CD4-positive, alpha-beta memory T cell (primary cell): ENCODE measurements around the gene SLC26A5. TPM values are rescaled to one million over a fixed set of nuclear protein-coding genes. Genes with fewer than 3 reads are reported as not detected.

Experiments
- CTCF ChIA-PET: fragments of 350-600 bp; sonication (Branson Sonifier 250); formaldehyde crosslinking; loops from one replicate; lab custom pipeline; 2021; ENCODE audit warnings: inconsistent platforms; ENCODE audit not compliant: partially characterized antibody; lab: Charles Lee
- POLR2A ChIA-PET: fragments of 350-600 bp; sonication (Branson Sonifier 250); formaldehyde crosslinking; loops from one replicate; lab custom pipeline; 2021; ENCODE audit not compliant: partially characterized antibody; lab: Charles Lee
- DNase-seq, 5 donors: peaks; one replicate each; pipeline versions ENCODE4 v3.0.0 to v3.0.0-alpha.2; 2020 to 2022; ENCODE audit warnings: mixed read lengths in 1 of 5
- H3K27ac ChIP-seq: one replicate; pipeline ENCODE4 v1.7.0; 2013; ENCODE audit warnings: low read depth, low read length
- H3K27me3 ChIP-seq: 2 replicates; pipeline ENCODE4 v1.7.0; 2013; ENCODE audit warnings: mild to moderate bottlenecking, low read length, moderate library complexity; ENCODE audit not compliant: insufficient read depth
- H3K36me3 ChIP-seq: 2 replicates; pipeline ENCODE4 v1.7.0; 2013; ENCODE audit warnings: mild to moderate bottlenecking, low read length, moderate library complexity; ENCODE audit not compliant: insufficient read depth
- H3K4me1 ChIP-seq: 2 replicates; pipeline ENCODE4 v1.7.0; 2013; ENCODE audit warnings: mild to moderate bottlenecking, low read length, moderate library complexity; ENCODE audit not compliant: insufficient read depth
- H3K4me3 ChIP-seq, 2 donors: one replicate each; pipeline ENCODE4 v1.7.0; 2013; ENCODE audit warnings: low read length in 2 of 2, mild to moderate bottlenecking in 1 of 2
- H3K9me3 ChIP-seq, 2 donors: one replicate each; pipeline ENCODE4 v1.7.0; 2013; ENCODE audit warnings: low read length in 2 of 2, control low read depth in 1 of 2; ENCODE audit not compliant: control insufficient read depth in 1 of 2
- H3K27ac Mint-ChIP-seq, 7 donors: one replicate each; pipeline ENCODE4 v1.8.0; 2020 to 2021; ENCODE audit warnings: mixed read lengths in 7 of 7, mild to moderate bottlenecking in 6 of 7, inconsistent platforms in 3 of 7, moderate library complexity in 3 of 7
- H3K27me3 Mint-ChIP-seq, 2 donors: one replicate each; pipeline ENCODE4 v1.8.0; 2020 to 2021; ENCODE audit warnings: mixed read lengths in 2 of 2
- H3K36me3 Mint-ChIP-seq, 2 donors: one replicate each; pipeline ENCODE4 v1.8.0; 2020 to 2021; ENCODE audit warnings: mixed read lengths in 2 of 2, inconsistent platforms in 1 of 2, mild to moderate bottlenecking in 1 of 2
- H3K4me1 Mint-ChIP-seq, 4 donors: one replicate each; pipeline ENCODE4 v1.8.0; 2020 to 2021; ENCODE audit warnings: mixed read lengths in 4 of 4, mild to moderate bottlenecking in 1 of 4
- H3K4me3 Mint-ChIP-seq, 8 donors: one replicate each; pipeline ENCODE4 v1.8.0; 2020 to 2021; ENCODE audit warnings: mixed read lengths in 8 of 8, mild to moderate bottlenecking in 7 of 8, moderate library complexity in 6 of 8, inconsistent platforms in 3 of 8
- H3K9me3 Mint-ChIP-seq, 8 donors: one replicate each; pipeline ENCODE4 v1.8.0; 2020 to 2021; ENCODE audit warnings: mixed read lengths in 8 of 8, mild to moderate bottlenecking in 5 of 8, inconsistent platforms in 3 of 8, moderate library complexity in 1 of 8
- intact Hi-C: fragments of 100-400 bp; cut with micrococcal nuclease; formaldehyde crosslinking; loops from one replicate; pipeline ENCODE4 v1.15.1; 2023
- polyA plus RNA-seq, 2 donors: library from polyadenylated mRNA; unstranded; fragments of 300-500 nt; fragmentation: Illumina TruSeq; gene quantifications; one replicate each; pipeline ENCODE4 v1.2.3, GENCODE V29; 2021
- total RNA-seq, 2 experiments: library from RNA; stranded (reverse); gene quantifications; one replicate each; pipeline ENCODE4 v1.2.3, GENCODE V29; 2021

The SLC26A5 gene
- total and polyA plus RNA-seq, 4 experiments from 2014 or later, result not detected

DNA sequence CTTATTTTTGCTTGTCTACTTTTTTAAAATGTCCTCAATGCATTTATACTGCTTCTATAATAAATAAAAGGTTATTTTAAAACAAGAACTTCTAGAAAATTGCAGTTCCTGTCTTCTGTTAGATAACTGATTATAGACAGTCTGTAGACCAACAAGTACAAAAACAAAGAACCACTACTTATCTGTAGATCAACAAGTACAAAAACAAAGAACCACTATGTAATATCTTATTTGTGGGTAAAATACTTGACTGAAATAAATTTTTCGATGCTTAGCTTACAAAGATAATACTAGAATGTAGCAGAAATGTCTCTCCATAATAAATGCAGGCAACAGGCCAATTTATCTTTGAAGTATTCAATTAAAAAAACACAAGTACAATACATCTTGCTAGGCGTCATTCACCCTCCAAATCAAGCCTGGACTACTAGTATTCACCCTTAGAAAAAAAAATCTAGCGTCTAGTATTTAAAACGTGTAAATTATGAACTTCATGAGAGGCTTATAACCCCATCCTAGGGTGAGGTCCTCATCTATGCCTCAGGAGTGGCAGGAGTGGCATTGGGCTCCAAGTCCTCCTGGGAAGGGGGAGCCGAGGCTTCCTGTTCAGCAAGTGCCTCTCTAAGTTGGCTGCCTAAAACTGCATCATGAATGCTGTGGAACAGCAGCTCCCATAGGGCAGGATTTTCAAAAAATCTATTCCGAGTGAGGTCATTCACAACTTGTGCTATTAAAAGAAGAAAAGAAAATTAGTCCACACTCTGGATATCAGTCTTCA lies 72.0 kb downstream of the SLC26A5 start:
- peak in 1 of 5 donors; percentile 3 for DNase-seq
- Histone ChIP-seq H3K27me3 (no peaks in the 10 kb centered on the region), H3K9me3 (no peaks in the 10 kb centered on the region), H3K27ac (no peak overlapping the region), H3K4me1 (peaks cover 6% of the 10 kb centered on the region), H3K36me3 (peaks cover 8% of the 10 kb centered on the region), H3K4me3 (no peak overlapping the region)
- peak overlapping the region in 6 of 7 donors; percentile 7 to 76 (median 58) for H3K27ac Mint-ChIP-seq
- intact Hi-C loops, result no loop called here
- ChIA-PET POLR2A (no interaction called here), CTCF (no interaction called here)
- peaks cover 10 to 17% (median 13%) of the 10 kb centered on the region in 4 donors for H3K4me1 Mint-ChIP-seq
- H3K4me3 Mint-ChIP-seq, result peak overlapping the region in 2 of 8 donors; percentile 26 to 33
- peaks cover 6 to 10% of the 10 kb centered on the region in 2 donors for H3K36me3 Mint-ChIP-seq
- peaks cover 0 to 4% of the 10 kb centered on the region in 2 donors for H3K27me3 Mint-ChIP-seq
- no peaks in the 10 kb centered on the region for H3K9me3 Mint-ChIP-seq

DNA sequence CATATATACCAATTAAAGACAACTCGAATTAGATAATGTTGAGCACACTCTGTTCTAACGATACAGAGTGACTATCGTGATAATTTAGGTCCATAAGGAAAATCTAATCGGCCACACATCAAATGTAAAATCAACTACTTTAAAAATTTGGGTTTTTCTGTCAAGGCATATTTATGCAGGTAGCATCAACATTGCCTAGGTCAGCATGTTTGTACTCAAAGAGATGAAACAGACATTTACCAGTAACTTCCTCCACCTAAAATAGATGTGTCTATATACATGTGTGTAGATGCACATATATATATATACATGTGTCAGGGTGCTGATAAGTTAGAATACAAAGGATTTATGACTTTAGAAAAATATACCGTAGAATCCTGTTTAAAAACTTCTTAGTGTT lies 76.6 kb downstream of the SLC26A5 start:
- no peak overlapping the region for H3K4me3 Mint-ChIP-seq
- no peak overlapping the region for H3K27ac ChIP-seq
- H3K4me3 ChIP-seq, result no peak overlapping the region
- ChIA-PET POLR2A (no interaction called here), CTCF (no interaction called here)
- no peaks in the 10 kb centered on the region for H3K9me3 Mint-ChIP-seq
- H3K27ac Mint-ChIP-seq, result no peak overlapping the region
- intact Hi-C loops, result no loop called here
- H3K4me1 ChIP-seq, result peaks cover 6% of the 10 kb centered on the region
- no peaks in the 10 kb centered on the region for H3K9me3 ChIP-seq
- H3K36me3 Mint-ChIP-seq, result peaks cover 34 to 45% of the 10 kb centered on the region in 2 donors
- no peaks in the 10 kb centered on the region for H3K27me3 ChIP-seq
- H3K4me1 Mint-ChIP-seq, result peaks cover 10 to 17% (median 13%) of the 10 kb centered on the region in 4 donors
- H3K27me3 Mint-ChIP-seq, result no peaks in the 10 kb centered on the region
- no peak for DNase-seq
- peaks cover 48% of the 10 kb centered on the region for H3K36me3 ChIP-seq

DNA sequence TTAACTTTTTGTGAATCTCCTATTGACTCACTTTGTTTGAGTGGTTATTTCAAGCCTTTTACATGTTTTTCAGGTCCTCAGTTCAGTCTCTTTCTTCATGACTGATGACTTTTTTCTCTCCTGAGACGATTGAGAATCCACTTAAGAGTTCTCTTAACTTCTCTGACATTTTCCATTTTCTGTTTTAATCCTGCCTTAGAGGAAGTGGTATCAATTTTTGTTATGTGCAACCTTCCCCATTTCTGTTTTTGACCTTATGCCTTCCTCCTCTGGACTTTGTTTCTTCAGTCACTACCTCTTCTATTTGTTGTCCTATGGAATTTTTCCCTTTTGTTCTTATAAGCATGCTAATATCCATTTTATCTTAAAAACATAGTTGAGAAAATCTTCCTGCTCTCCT lies 96.2 kb downstream of the SLC26A5 start:
- H3K9me3 ChIP-seq, result no peaks in the 10 kb centered on the region
- Mint-ChIP-seq H3K4me1 (peaks cover 44 to 71% (median 58%) of the 10 kb centered on the region in 4 donors), H3K36me3 (peaks cover 3 to 31% of the 10 kb centered on the region in 2 donors), H3K27me3 (no peaks in the 10 kb centered on the region), H3K27ac (peak overlapping the region in 6 of 7 donors; percentile 67 to 99 (median 88)), H3K4me3 (peak overlapping the region; percentile 97 to 100 (median 100)), H3K9me3 (peaks cover 0 to 1% (median 0%) of the 10 kb centered on the region in 8 donors)
- CTCF ChIA-PET, result no interaction called here
- peaks cover 8% of the 10 kb centered on the region for H3K36me3 ChIP-seq
- DNase-seq, result no peak
- H3K27ac ChIP-seq, result peak overlapping the region; percentile 96
- peaks cover 59% of the 10 kb centered on the region for H3K4me1 ChIP-seq
- no peaks in the 10 kb centered on the region for H3K27me3 ChIP-seq
- H3K4me3 ChIP-seq, result peak overlapping the region in 1 of 2 donors; percentile 85
- POLR2A ChIA-PET, result no interaction called here
- intact Hi-C loops, result loop anchor here (5.0 kb wide), 1 partner anchor 203 kb away; the partner anchor contains the start of gene NAPEPLD

DNA sequence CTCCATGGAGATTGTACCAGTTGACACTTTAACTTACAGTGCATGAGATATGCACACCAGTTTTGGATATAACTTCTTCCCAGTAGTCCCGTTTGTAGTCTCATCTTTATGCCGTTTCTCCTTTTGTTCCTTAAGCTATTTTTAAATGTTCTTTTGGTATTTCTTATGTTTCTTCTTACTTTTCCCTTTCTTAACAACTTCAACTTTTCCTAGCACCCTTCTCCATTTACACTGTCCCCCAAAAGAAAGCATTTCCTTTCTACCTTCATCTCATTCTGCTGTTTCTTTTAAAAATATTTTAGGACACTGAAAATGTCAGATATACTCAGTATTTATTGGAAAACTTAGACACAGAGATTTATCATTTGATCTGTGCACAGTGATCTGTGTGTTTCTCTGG lies 97.0 kb downstream of the SLC26A5 start:
- Mint-ChIP-seq H3K36me3 (peaks cover 0 to 35% of the 10 kb centered on the region in 2 donors), H3K9me3 (peaks cover 0 to 1% (median 0%) of the 10 kb centered on the region in 8 donors), H3K4me1 (peaks cover 46 to 78% (median 61%) of the 10 kb centered on the region in 4 donors), H3K27me3 (no peaks in the 10 kb centered on the region), H3K4me3 (peak overlapping the region; percentile 97 to 100 (median 100)), H3K27ac (peak overlapping the region; percentile 43 to 100 (median 90))
- CTCF ChIA-PET, result interaction anchor here (1.6 to 2.4 kb wide), 2 partner anchors 50 to 51 kb away, joined by 3 to 8 read pairs; partner anchors contain the start of gene PMPCB
- POLR2A ChIA-PET, result interaction anchor here (1.5 kb wide), 1 partner anchor 69 kb away, joined by 3 read pairs; no protein-coding TSS in a partner anchor
- Histone ChIP-seq H3K27ac (peak overlapping the region; percentile 96), H3K9me3 (no peaks in the 10 kb centered on the region), H3K27me3 (no peaks in the 10 kb centered on the region), H3K4me3 (peak overlapping the region in 1 of 2 donors; percentile 85), H3K4me1 (peaks cover 60% of the 10 kb centered on the region), H3K36me3 (peaks cover 3% of the 10 kb centered on the region)
- DNase-seq, result no peak
- intact Hi-C loops, result loop anchor here (5.0 kb wide), 1 partner anchor 202 kb away; the partner anchor contains the start of gene NAPEPLD

GRCh38 chr7:103348452-103348851 lies 97.6 kb downstream of the SLC26A5 start:
- DNase-seq, result peak in 1 of 5 donors; percentile 2

GRCh38 chr7:103347507-103348267 lies 98.3 kb downstream of the SLC26A5 start, which contains the start of gene PSMC2:
TSS of gene PSMC2 (plus strand) at chr7:103347643. CDS start at chr7:103347712, 69 bp downstream.
- H3K36me3 Mint-ChIP-seq, result peaks cover 0 to 38% of the 10 kb centered on the region in 2 donors
- peak; percentile 84 to 90 (median 86) for DNase-seq
- Histone ChIP-seq H3K27ac (peak within 1 kb of the TSS; percentile 96), H3K27me3 (no peaks in the 10 kb centered on the region), H3K36me3 (no peaks in the 10 kb centered on the region), H3K9me3 (no peaks in the 10 kb centered on the region), H3K4me3 (peak within 1 kb of the TSS; percentile 45 to 85), H3K4me1 (peaks cover 69% of the 10 kb centered on the region)
- POLR2A ChIA-PET, result interaction anchor here (0.8 to 1.6 kb wide), 7 partner anchors 9 to 272 kb away, joined by 3 to 9 read pairs (median 4); partner anchors contain the start of genes ARMC10, FBXL13 and PMPCB
- CTCF ChIA-PET, result interaction anchor here (1.6 to 2.4 kb wide), 2 partner anchors 48 to 50 kb away, joined by 3 to 8 read pairs; partner anchors contain the start of gene PMPCB
- H3K4me1 Mint-ChIP-seq, result peaks cover 43 to 86% (median 65%) of the 10 kb centered on the region in 4 donors
- H3K27ac Mint-ChIP-seq, result peak within 1 kb of the TSS; percentile 99 to 100 (median 100)
- H3K9me3 Mint-ChIP-seq, result peaks cover 0 to 1% (median 0%) of the 10 kb centered on the region in 8 donors
- no peaks in the 10 kb centered on the region for H3K27me3 Mint-ChIP-seq
- intact Hi-C loops, result loop anchor here (1.0 to 5.0 kb wide), 3 partner anchors 15 to 200 kb away; partner anchors contain the start of genes NAPEPLD and PMPCB
- H3K4me3 Mint-ChIP-seq, result peak within 1 kb of the TSS; percentile 97 to 100 (median 100)

More at GRCh38 chr7:103348452-103348851, 97.6 kb downstream of the SLC26A5 start:
- peak overlapping the region; percentile 96 for H3K27ac ChIP-seq
- H3K27me3 ChIP-seq, result no peaks in the 10 kb centered on the region
- peak overlapping the region; percentile 92 to 100 (median 99) for H3K27ac Mint-ChIP-seq
- no peaks in the 10 kb centered on the region for H3K9me3 ChIP-seq
- no peaks in the 10 kb centered on the region for H3K27me3 Mint-ChIP-seq
- no peaks in the 10 kb centered on the region for H3K36me3 ChIP-seq
- intact Hi-C loops, result loop anchor here (5.0 kb wide), 1 partner anchor 201 kb away; the partner anchor contains the start of gene NAPEPLD
- ChIA-PET CTCF (interaction anchor here (1.6 to 2.4 kb wide), 2 partner anchors 49 to 51 kb away, joined by 3 to 8 read pairs; partner anchors contain the start of gene PMPCB), POLR2A (interaction anchor here (1.4 to 1.5 kb wide), 2 partner anchors 51 to 68 kb away, joined by 3 to 9 read pairs; partner anchors contain the start of gene PMPCB)
- peak overlapping the region; percentile 45 to 85 for H3K4me3 ChIP-seq
- peaks cover 63% of the 10 kb centered on the region for H3K4me1 ChIP-seq
- peaks cover 0 to 1% (median 0%) of the 10 kb centered on the region in 8 donors for H3K9me3 Mint-ChIP-seq
- H3K4me3 Mint-ChIP-seq, result peak overlapping the region; percentile 97 to 100 (median 100)
- H3K4me1 Mint-ChIP-seq, result peaks cover 45 to 83% (median 66%) of the 10 kb centered on the region in 4 donors
- peaks cover 0 to 40% of the 10 kb centered on the region in 2 donors for H3K36me3 Mint-ChIP-seq
